Natural killer cell (primary cell): ENCODE data around the gene PRKCG. TPM values are rescaled to one million over a fixed set of nuclear protein-coding genes. Genes with fewer than 3 reads are reported as not detected.
"Not testable (repeated sequence)": the region's sequence is repeated elsewhere in the genome, so short reads cannot be mapped to it uniquely, and the experiment has no call there.

Experiments used
- ATAC-seq, 3 donors: fragments of 150-1000 bp in 2 of 3; fragments of 200-7000 bp in 1 of 3; cut with Tn5 transposase; 1 replicate in 1 of 3; 2 replicates in 2 of 3; pipeline ENCODE4 v1.10.0; 2021; ENCODE audit warnings: mild to moderate bottlenecking in 2 of 3, moderate library complexity in 2 of 3
- DNase-seq, 2 donors: peaks; one replicate each; pipeline versions ENCODE4 v3.0.0 to v3.0.0-alpha.2; 2013 to 2021; ENCODE audit warnings: mixed read lengths in 1 of 2
- H3K27ac ChIP-seq: one replicate; pipeline ENCODE4 v1.5.1; 2013; ENCODE audit warnings: mild to moderate bottlenecking, low read length
- H3K27me3 ChIP-seq: one replicate; pipeline ENCODE4 v1.6.1; 2013; ENCODE audit warnings: low read length; ENCODE audit not compliant: control insufficient read depth, insufficient read depth
- H3K36me3 ChIP-seq: one replicate; pipeline ENCODE4 v1.6.1; 2013; ENCODE audit warnings: low read length; ENCODE audit not compliant: control insufficient read depth, insufficient read depth
- H3K4me1 ChIP-seq: one replicate; pipeline ENCODE4 v1.6.1; 2013; ENCODE audit warnings: low read length; ENCODE audit not compliant: control insufficient read depth, insufficient read depth
- H3K4me3 ChIP-seq: one replicate; pipeline ENCODE4 v1.5.1; 2013; ENCODE audit warnings: low read length
- H3K9me3 ChIP-seq: one replicate; pipeline ENCODE4 v1.6.1; 2013; ENCODE audit warnings: low read length; ENCODE audit not compliant: control insufficient read depth, insufficient read depth
- H3K27ac Mint-ChIP-seq, 2 donors: one replicate each; pipeline ENCODE4 v1.8.0; 2022; ENCODE audit warnings: mild to moderate bottlenecking in 2 of 2, mixed read lengths in 2 of 2, moderate library complexity in 1 of 2
- H3K27me3 Mint-ChIP-seq, 2 donors: one replicate each; pipeline ENCODE4 v1.8.0; 2022; ENCODE audit warnings: low read depth in 2 of 2, mixed read lengths in 2 of 2
- H3K36me3 Mint-ChIP-seq: one replicate; pipeline ENCODE4 v1.8.0; 2022; ENCODE audit warnings: mixed read lengths
- H3K4me1 Mint-ChIP-seq, 2 donors: one replicate each; pipeline ENCODE4 v1.8.0; 2022; ENCODE audit warnings: mixed read lengths in 2 of 2
- H3K4me3 Mint-ChIP-seq: one replicate; pipeline ENCODE4 v1.8.0; 2022; ENCODE audit warnings: mild to moderate bottlenecking, moderate library complexity, mixed read lengths
- H3K9me3 Mint-ChIP-seq, 2 donors: one replicate each; pipeline ENCODE4 v1.8.0; 2022; ENCODE audit warnings: mixed read lengths in 2 of 2
- WGBS: methylation state at CpG from one replicate; pipeline ENCODE4 v1.1.7; 2013; ENCODE audit warnings: missing lambda C conversion rate; ENCODE audit not compliant: insufficient coverage; 5-methylcytosine and 5-hydroxymethylcytosine counted together
- intact Hi-C: fragments of 100-400 bp; cut with micrococcal nuclease; formaldehyde crosslinking; loops from one replicate; pipeline ENCODE4 v1.14.2; 2022
- total RNA-seq, 4 donors: library from RNA; stranded (reverse); fragments of 120-200 nt in 1 of 4; gene quantifications; one replicate each; pipeline versions ENCODE4 v1.2.3 to v1.2.4, GENCODE V29; 2013 to 2022
- TF ChIP-seq, protein P1 (sequence below): fragments of 200-600 bp; IDR thresholded peaks from one replicate; pipeline ENCODE4 v1.8.0; 2022; ENCODE audit warnings: antibody characterized with exemption

Gene PRKCG
- 1 to 10 TPM in 2 of 3 donors, under 1 TPM in 1; 0.55 to 2.6 (median 1.5) TPM for total RNA-seq
- 0.36 TPM for total RNA-seq (2013)

DNA sequence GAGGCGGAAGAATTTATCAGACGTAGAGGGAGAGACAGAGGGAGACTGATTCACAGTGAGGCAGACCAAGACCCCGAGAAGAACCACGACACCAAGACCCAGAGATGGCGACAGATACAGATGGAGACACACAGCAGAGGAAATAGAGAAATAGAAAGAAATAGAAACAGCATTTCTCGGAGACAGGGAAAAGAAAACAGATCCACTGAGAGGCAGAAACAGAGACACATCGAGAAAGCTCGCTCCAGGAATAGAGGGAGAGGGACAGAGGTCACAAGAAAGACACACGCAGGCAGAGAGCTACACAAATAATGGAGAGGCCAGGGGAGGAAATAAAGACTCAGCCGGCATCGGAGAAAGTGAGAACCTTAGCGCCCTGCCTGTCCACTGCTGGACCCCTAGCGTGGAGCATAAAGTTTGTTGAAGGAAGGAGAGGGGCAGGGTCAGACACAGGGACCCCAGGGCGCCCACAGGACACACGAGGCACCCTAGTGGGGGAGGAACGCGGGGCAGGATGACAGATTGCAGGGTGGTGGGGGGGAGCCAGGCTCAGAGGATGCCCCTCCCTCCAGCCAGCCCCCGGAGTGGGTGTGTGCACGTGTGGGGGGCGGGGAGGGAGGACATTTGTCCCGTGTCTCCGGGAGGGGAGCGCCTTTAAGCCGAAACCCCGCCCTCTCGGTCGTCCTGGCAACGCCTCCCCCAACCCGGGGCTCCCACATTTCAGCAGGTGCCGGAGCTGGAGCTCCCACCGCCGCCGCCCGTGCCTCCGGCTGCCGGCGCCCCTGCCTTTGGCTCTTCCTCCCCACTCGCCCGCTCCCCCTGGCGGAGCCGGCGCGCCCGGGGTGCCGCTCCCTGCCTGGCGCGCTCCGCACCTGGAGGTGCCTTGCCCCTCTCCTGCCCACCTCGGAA lies at the start of gene PRKCG:
Gene PRKCG (plus strand): TSS at position 716 of the 909 bp plus-strand sequence. CDS start 298 bp downstream, outside the sequence.
- Mint-ChIP-seq H3K27me3 (peaks cover 15 to 20% of the 10 kb centered on the region in 2 donors), H3K27ac (no peak within 1 kb of the TSS), H3K9me3 (no peaks in the 10 kb centered on the region), H3K4me1 (peaks cover 0 to 12% of the 10 kb centered on the region in 2 donors), H3K4me3 (peak within 1 kb of the TSS; percentile 8), H3K36me3 (no peaks in the 10 kb centered on the region)
- intact Hi-C loops = no loop called here
- peak; percentile 51 to 84 for DNase-seq
- TF ChIP-seq, protein P1, sequence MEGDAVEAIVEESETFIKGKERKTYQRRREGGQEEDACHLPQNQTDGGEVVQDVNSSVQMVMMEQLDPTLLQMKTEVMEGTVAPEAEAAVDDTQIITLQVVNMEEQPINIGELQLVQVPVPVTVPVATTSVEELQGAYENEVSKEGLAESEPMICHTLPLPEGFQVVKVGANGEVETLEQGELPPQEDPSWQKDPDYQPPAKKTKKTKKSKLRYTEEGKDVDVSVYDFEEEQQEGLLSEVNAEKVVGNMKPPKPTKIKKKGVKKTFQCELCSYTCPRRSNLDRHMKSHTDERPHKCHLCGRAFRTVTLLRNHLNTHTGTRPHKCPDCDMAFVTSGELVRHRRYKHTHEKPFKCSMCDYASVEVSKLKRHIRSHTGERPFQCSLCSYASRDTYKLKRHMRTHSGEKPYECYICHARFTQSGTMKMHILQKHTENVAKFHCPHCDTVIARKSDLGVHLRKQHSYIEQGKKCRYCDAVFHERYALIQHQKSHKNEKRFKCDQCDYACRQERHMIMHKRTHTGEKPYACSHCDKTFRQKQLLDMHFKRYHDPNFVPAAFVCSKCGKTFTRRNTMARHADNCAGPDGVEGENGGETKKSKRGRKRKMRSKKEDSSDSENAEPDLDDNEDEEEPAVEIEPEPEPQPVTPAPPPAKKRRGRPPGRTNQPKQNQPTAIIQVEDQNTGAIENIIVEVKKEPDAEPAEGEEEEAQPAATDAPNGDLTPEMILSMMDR = peak; percentile 44
- ATAC-seq = peak; percentile 38 to 53 (median 47)
- Histone ChIP-seq H3K27ac (no peak within 1 kb of the TSS), H3K36me3 (no peaks in the 10 kb centered on the region), H3K4me3 (no peak within 1 kb of the TSS), H3K4me1 (peaks cover 31% of the 10 kb centered on the region), H3K9me3 (no peaks in the 10 kb centered on the region), H3K27me3 (peaks cover 44% of the 10 kb centered on the region)
- WGBS = 2% methylated on average over 49 of the region's 49 CpGs

- ATAC-seq, H3K9me3 ChIP-seq, DNase-seq, H3K4me3 ChIP-seq, H3K4me3 Mint-ChIP-seq, H3K4me1 Mint-ChIP-seq, H3K9me3 Mint-ChIP-seq, H3K4me1 ChIP-seq, H3K27ac ChIP-seq, intact Hi-C loops, H3K27ac Mint-ChIP-seq, H3K36me3 ChIP-seq, H3K27me3 ChIP-seq, H3K36me3 Mint-ChIP-seq: not testable (repeated sequence)
- 10% methylated on average over 10 of the region's 13 CpGs for WGBS
- H3K27me3 Mint-ChIP-seq = peaks cover 33 to 45% of the 10 kb centered on the region in 2 donors
These were observed 49.1 kb upstream of the PRKCG start for GRCh38 chr19:53832861-53833260.

DNA sequence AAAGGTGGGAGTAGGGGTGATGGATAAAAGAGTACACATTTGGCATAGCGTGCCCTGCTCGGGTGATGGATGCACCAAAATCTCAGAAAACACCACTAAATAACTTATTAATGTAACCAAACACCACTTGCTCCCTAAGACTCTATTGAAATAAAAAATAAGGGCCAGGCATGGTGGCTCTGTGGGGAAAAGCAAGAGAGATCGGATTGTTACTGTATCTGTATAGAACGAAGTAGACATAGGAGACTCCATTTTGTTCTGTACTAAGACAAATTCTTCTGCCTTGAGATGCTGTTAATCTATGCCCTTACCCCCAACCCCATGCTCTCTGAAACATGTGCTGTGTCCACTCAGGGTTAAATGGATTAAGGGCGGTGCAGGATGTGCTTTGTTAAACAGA lies 43.6 kb upstream of the PRKCG start:
- no CpG with 5 or more reads among the region's 5 CpGs for WGBS
- H3K27me3 ChIP-seq, DNase-seq, H3K4me1 ChIP-seq, H3K4me1 Mint-ChIP-seq, H3K27ac ChIP-seq, ATAC-seq, H3K9me3 Mint-ChIP-seq, H3K27ac Mint-ChIP-seq, H3K9me3 ChIP-seq, intact Hi-C loops, H3K4me3 ChIP-seq, H3K36me3 ChIP-seq, H3K36me3 Mint-ChIP-seq, H3K4me3 Mint-ChIP-seq: not testable (repeated sequence)
- peaks cover 9 to 26% of the 10 kb centered on the region in 2 donors for H3K27me3 Mint-ChIP-seq

GRCh38 chr19:53840241-53840640 lies 41.8 kb upstream of the PRKCG start:
- WGBS = 94% methylated on average over 11 of the region's 12 CpGs
- intact Hi-C loops, H3K27me3 ChIP-seq, H3K36me3 Mint-ChIP-seq, H3K27ac Mint-ChIP-seq, H3K4me3 Mint-ChIP-seq, H3K9me3 Mint-ChIP-seq, H3K27me3 Mint-ChIP-seq, DNase-seq, H3K4me3 ChIP-seq, ATAC-seq, H3K4me1 Mint-ChIP-seq, H3K36me3 ChIP-seq, H3K27ac ChIP-seq, H3K9me3 ChIP-seq, H3K4me1 ChIP-seq: not testable (repeated sequence)

DNA sequence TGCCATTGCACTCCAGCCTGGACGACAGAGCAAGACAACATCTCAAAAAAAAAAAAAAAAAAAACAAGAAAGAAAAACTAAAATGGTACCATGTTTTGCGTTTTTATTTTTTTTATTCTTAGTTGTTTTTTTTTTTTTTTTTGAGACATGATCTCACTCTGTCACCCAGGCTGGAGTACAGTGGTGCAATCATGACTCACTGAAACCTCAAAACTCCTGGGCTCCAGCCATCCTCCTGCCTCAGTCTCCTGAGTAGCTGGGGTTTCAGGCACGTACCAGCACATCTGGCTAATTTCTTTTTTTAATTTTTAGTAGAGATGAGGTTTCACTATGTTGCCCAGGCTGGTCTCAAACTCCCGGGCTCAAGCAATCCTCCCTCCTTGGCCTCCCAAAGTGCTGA lies 41.1 kb upstream of the PRKCG start:
- H3K4me3 Mint-ChIP-seq, H3K27ac ChIP-seq, H3K9me3 Mint-ChIP-seq, H3K36me3 Mint-ChIP-seq, H3K4me1 Mint-ChIP-seq, DNase-seq, H3K27ac Mint-ChIP-seq, H3K4me1 ChIP-seq, H3K36me3 ChIP-seq, H3K27me3 ChIP-seq, H3K9me3 ChIP-seq, ATAC-seq, H3K4me3 ChIP-seq, intact Hi-C loops: not testable (repeated sequence)
- WGBS = 87% methylated on average over 3 of the region's 4 CpGs
- H3K27me3 Mint-ChIP-seq = peaks cover 0 to 11% of the 10 kb centered on the region in 2 donors
